A549 treated with CpdA at 1 μM for 4 hours (cell line): Measurements from ENCODE around the gene UBE2G1. TPM values are rescaled to one million over a fixed set of nuclear protein-coding genes. Genes with fewer than 3 reads are reported as not detected.

Experiments used
- total RNA-seq: library from RNA; stranded (reverse); fragments of 200-300 nt; extraction: Qiagen RNA extraction; gene quantifications from 5 replicates; pipeline ENCODE4 v1.2.3, GENCODE V29; 2022; ENCODE audit warnings: low read depth

UBE2G1 gene, protein sequence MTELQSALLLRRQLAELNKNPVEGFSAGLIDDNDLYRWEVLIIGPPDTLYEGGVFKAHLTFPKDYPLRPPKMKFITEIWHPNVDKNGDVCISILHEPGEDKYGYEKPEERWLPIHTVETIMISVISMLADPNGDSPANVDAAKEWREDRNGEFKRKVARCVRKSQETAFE
- total RNA-seq: 73.1 to 95.8 TPM (median 92.1 TPM) in 5 replicates

DNA sequence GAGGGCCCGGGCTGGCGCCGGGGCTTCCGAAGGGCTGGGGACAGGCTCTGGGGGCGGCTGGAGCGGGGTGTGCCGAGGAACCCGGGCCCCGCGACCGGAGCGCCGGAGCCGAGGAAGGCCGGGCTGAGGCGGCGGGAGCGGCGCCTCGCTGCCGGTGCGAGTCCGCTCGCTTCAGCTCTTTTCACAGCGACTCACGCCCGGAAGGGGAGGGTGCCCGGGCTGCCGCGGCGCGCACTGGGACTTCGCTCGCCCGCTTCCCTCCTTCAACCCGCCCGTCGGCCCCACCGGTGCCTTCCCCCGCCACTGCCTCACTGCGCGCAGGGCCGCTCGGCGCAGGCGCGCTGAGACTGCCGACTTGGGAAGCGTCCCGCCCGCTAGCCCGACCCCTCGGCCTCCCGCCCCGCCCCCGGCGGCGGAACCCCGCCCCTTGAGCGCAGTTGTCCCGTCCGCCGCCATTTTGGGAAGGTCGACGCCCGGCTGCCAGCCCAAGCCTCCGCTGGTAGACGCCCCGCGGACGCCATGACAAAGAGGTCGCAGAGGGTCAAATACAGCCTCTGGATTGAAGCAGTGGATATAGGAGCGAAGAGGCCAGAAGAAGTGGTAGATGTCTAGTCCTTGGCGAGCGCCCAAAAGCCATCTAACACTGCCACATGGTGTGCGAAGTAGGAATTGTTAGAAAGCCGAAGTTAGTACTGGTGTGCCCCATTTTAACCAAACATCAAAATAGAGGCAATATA, at the start of gene UBE2G1:
Gene UBE2G1 (minus strand): TSS at position 349 of the 737 bp plus-strand sequence. CDS start 359 bp downstream, outside the sequence.

DNA sequence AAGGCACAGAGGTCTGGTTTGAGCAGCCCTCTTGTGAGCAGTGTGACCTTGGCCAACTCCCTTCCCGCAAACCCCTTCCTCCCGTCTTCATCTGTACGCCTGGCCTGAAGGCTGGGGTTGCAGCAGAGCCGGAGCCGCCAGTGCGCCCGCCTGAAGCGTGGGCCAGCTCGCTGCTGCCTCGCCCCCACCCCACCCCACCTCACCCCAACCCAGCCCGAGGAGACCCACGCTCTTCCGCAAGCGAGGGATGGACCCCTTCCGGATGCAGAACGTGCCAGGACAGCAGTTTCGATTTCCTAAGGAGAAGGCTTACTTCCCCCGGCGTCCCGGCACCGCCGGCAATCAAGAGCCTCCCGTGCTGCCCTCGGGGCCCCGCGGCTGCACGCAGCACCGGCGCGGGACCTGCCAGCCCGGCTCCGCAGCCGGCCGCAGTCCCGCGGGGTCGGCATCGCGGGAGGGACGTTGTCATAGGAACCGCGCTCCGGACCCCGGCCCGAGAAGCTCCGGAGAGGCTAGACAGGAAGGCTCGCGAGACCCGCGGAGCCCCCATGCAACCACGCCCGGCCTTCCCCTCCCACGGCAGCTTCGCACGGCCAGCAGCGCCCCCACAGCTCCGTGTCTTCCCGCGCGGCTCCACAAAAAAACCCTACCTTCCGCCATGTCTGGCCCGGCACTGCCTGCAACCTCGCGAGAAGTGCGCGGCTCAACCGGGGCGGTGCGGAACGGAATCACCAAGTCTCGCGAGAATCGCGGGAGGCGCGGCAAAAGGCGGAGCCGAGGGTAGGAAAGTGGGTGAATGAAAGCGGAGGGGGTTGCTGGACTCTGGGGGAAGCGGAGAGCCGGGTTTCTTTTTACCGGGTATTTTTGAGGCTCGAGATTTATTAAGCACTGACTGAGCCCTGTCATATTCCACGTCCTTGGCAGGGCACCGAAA, 102.9 kb downstream of the UBE2G1 start, which contains the start of gene ANKFY1:
Gene ANKFY1 (minus strand): TSS at position 698 of the 934 bp plus-strand sequence. CDS start 38 bp downstream, at position 660.

Other genes starting within 250 kb of the UBE2G1 start
- 11.5 to 15.8 TPM (median 14.6 TPM) in 5 replicates for gene ZZEF1, start 223.6 kb downstream of the UBE2G1 start, total RNA-seq
- 15.3 to 18.2 TPM (median 16.3 TPM) in 5 replicates for gene CYB5D2, start 223.5 kb downstream of the UBE2G1 start, total RNA-seq
- 28.7 to 34.8 TPM (median 31.3 TPM) in 5 replicates for gene ANKFY1, start 102.7 kb downstream of the UBE2G1 start, total RNA-seq
- 0.05 TPM in 1 of 5 replicates, not detected in the others for gene SPNS3, start 67.3 kb upstream of the UBE2G1 start, total RNA-seq
- gene SPNS2, start 132.2 kb upstream of the UBE2G1 start, total RNA-seq: 7.3 to 13.9 TPM (median 10.7 TPM) in 5 replicates
- 102 to 120 TPM (median 113 TPM) in 5 replicates for gene MYBBP1A, start 188.7 kb upstream of the UBE2G1 start, total RNA-seq
- gene GGT6, start 193.9 kb upstream of the UBE2G1 start, total RNA-seq: not detected in 5 replicates
- gene SMTNL2, start 217.9 kb upstream of the UBE2G1 start, total RNA-seq: 0.12 to 0.99 TPM (median 0.31 TPM) in 5 replicates